SHP77 (cell line): Measurements from ENCODE around the gene ETV6.

Source experiments
- DNase-seq, 2 experiments: peaks; one replicate each; lab custom pipeline; 2025; lab: John Stamatoyannopoulos, UW

Gene ETV6

GRCh38 chr12:11758510-11759493 lies 109.3 kb downstream of the ETV6 start:
- DNase-seq: no peak

- DNase-seq: no peak
These were observed 110.0 kb downstream of the ETV6 start for GRCh38 chr12:11759494-11759878.

GRCh38 chr12:11759899-11760298 lies 110.4 kb downstream of the ETV6 start:
- no peak for DNase-seq

- no peak for DNase-seq
These were observed 112.5 kb downstream of the ETV6 start for GRCh38 chr12:11761869-11762567.

DNA sequence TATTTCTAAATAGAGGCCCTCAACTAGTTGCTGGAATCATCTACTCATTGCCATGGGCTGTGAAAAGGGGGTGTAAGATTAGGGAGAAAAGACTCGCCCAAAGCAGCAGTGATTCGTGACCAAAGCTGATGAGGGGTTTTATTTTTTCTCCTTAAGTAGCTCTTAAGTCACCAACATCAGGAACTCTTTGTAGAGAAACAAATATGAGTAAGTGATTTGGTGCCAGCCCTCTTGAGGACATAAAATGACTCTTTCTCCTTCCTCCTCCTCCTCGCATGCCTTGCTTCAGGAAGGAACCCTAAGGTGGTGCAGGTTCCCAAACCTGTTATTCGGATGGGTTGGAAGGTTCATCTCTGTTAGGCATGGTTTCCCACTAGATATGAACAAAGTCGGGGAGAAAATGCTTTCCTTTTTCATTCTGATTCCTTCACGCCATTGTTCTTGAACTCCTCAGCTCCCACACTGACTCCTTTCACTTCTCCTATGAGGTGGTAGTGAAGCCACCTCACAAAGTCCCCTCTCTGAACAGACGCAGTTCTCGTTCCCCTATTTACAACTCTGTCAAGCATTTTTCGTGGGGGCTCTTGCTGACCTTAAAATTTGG lies 113.4 kb downstream of the ETV6 start:
- DNase-seq: no peak

GRCh38 chr12:11763760-11764520 lies 114.5 kb downstream of the ETV6 start:
- no peak for DNase-seq

GRCh38 chr12:11764837-11765236 lies 115.4 kb downstream of the ETV6 start:
- DNase-seq: no peak

- DNase-seq: no peak
These were observed 115.9 kb downstream of the ETV6 start for GRCh38 chr12:11765421-11765816.

DNA sequence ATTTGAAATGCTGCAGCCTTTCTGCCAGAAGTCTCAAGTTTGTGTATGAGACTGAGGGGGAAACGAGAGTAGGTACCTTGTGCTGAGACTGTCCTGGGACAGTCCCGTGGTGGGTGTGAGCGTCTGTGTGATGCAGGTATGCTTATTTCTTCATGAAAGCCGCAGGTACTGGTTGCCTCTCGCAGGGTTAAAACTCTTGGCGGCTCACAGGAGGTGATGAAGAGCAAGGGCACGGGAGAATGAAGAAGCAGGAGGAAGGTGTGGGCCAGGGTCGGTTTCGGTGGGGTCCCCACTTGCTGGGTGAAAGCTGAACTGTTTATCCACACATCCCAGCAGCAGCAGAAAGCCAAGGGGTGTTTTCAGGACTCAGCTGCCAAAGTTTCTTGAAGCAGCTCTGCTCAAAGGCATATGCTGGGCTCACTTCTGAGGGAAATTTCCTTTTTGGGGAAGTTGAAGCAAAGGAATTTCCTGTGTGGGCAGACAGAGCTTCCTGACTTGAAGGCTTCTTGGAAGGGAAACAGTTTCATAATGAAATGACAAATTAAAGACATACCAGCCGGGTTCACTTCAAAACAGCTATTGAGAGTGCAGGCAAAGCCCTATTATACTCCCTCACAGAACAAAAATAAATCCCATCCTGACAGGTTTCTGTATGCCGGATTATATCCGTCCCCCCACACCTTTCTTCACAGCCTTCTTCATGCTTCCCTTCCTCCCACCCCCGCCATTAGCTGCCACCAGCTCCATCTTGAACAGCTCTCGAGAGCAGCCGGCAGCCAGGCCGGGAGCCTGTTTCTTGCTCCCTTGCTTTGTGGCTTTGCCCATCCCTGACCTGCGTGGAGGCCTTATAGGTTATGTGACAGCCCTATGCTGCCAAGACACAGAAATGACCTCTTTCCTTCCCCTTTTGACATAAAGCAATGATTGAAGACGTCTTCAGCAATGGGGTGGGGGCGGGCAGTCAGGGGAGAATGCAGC lies 116.6 kb downstream of the ETV6 start:
- DNase-seq: no peak

- no peak for DNase-seq
These were observed 117.7 kb downstream of the ETV6 start for GRCh38 chr12:11767029-11767724.

DNA sequence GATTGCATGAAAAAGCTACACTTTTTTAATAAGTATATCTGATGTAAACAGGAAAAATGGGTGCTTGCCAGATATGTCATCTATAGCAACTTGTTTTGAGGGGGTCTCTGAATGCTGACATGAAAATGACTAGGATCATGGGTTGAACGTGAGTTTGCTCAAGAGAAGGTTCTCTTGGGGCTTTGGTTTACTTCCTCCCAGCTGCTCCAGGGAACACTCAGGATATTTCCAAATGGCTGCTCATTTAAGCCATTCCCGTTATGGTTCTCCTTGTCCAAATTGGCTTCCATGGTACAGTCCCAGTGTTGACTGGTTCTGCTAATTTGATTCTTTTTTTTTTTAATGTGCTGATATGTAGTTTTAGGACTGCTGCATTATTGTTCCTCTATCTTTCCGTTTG lies 118.3 kb downstream of the ETV6 start:
- no peak for DNase-seq

GRCh38 chr12:11768233-11768965 lies 118.9 kb downstream of the ETV6 start:
- no peak for DNase-seq

DNA sequence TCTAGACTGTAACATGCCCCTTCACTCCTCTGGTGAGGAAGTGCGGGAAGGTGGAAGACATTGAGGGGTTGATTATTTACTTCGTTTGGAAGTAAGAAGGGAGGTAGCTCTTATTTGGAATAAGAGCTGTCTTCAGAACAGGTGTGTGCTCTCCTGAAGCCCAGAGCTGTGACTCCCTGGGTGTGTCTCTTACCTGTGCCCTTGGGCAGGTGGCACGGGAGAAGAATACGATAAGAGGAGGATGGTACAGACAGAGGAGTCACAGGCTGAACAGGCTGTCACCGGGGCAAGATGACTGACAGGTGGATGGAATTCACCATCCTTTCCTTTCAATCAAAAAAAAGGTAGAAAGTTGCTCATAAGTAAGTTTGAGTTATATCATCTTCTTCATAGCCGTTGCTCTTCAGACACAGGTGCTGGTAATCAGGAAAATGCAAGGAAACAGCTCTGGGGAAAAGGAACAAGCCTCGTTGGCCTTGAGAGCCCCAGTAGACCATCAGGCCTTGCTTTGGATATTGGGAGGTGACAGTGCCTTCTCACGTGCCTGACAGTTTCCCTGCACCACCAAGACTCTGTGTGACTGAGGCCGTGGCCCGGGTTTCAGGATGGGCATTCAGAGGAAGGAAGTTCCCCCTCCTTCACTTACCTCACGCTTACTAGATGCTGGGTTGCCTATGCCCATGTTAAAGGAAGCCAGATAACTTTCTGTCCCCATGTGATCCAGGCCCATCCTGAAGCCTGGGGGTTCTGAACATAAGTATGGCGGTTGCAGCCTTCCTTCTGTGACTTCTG lies 120.4 kb downstream of the ETV6 start:
- no peak for DNase-seq

DNA sequence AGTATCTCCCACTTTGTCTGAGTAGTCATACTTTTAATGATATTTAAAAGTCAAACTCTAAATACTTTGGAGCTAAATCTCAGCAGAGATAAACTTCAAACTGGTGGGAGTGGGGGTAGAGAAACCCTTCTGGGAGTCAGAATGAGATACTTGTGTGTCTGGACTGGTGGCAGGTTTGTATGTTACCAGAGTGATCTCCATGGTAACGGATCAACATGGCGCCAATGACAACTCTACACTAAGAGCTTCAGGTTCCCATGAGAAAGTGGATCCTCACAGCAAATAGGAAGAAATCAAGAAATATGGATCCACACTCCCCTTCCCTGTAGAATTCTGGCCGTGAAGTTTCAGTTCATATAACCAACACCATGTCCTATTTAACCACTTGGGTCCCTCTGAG lies 121.9 kb downstream of the ETV6 start:
- DNase-seq: no peak

DNA sequence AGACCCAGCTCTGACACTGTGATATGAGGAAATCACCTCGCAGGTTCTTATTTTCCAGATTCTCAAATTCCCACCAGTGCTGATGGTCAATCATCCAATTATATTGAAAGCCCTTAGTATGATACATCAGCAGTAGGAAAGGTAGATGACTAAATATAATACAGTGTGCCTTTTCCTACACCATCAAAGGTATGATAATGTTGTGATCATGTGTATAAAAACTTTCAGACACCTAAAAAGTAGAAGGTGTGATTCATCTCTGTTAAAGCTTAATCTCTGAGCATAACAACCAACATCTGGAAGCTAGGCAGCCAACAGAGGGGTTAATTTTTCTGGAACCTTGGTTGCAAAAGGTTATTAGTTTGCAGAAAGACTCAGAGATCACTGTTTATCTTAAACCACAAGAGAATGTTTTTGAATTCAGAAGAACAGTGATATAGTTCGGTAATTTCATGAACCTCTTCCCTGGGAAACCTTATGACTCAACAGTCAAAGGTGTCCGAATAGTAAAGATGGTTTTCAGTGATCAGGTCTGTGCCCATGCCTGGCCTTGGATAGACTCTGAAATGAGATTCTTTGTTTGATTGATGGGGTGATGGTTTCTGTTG lies 122.5 kb downstream of the ETV6 start:
- no peak for DNase-seq

DNA sequence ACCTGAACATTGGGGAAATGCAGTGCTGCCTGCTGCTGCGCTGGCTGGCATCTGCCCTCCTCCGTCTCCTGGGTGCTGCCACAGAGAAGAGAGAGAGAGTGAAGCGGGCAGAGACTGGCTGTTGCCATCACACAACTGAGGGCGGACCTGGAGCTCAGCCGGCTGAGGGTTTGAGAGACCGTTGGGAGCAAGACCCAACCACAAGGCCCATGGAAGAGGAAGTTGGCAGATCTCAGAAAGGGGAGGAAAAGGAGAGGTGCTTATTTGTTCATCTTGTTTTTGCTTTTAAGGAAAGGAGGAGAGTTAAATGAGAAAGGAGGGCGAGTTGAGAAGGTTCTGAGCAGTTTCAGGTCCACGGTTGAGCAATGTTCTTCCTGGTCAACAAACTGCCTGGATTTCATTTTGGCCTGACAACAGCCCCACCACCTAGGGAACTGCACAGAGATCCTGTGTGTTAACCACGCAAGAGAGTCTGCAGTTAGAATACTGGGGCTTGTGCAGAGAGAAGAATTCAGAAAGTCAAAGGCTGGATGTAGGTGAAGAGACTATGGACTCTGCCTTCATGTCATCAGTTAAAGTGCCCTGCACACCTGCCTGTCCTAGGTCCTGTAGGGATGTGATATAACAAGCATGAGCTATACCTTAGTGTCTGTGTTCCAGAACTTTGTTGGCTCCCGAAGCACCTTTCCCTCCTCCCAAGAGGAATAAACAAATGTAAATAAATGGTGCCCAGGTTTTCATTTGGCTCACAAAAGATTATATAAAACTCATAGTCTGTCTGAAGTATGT lies 124.6 kb downstream of the ETV6 start:
- DNase-seq: no peak

DNA sequence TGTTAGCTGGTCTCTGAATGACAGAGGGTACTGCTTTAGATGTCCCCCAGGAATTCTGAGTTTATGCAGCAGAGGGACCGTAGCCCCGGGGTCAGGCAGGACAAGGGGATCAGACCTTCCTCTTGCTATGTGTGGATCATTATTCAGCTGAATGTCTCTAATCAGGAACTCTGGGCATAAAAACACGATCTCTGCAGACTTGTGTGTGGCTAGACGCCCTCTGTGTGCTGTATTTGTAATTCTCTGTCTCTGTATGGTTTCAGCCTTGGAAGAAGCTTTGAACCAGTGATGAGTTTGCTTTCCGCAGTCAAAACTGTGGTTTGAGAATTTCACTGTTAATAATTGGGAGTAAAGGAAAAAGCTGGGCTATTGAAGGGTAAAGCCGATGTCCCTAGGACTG lies 125.3 kb downstream of the ETV6 start:
- DNase-seq: no peak
